Caki2 (cell line): ENCODE data around the gene RPS8. TPM values are rescaled to one million over a fixed set of nuclear protein-coding genes. Genes with fewer than 3 reads are reported as not detected.
"Not testable (repeated sequence)": the region's sequence is repeated elsewhere in the genome, so short reads cannot be mapped to it uniquely, and the experiment has no call there.

ENCODE experiments used
- DNase-seq: peaks from one replicate; pipeline ENCODE4 v3.0.0-alpha.2; 2015; ENCODE audit warnings: low read depth
- in situ Hi-C: cut with HindIII; loops from 2 replicates; pipeline ENCODE4 v1.10.0; 2016; ENCODE audit warnings: low sequenced_read_pairs, low pct_unique_long_range_greater_than_20kb, mixed read lengths
- total RNA-seq: library from RNA; depleted of rRNA; stranded (reverse); fragments of >200 nt; shearing (Covaris generic); gene quantifications from 2 replicates; pipeline ENCODE4 v1.2.3, GENCODE V29; 2014; ENCODE audit warnings: low replicate concordance; rRNA removed

RPS8 gene
- 1,783 and 1,946 TPM in 2 replicates for total RNA-seq

DNA sequence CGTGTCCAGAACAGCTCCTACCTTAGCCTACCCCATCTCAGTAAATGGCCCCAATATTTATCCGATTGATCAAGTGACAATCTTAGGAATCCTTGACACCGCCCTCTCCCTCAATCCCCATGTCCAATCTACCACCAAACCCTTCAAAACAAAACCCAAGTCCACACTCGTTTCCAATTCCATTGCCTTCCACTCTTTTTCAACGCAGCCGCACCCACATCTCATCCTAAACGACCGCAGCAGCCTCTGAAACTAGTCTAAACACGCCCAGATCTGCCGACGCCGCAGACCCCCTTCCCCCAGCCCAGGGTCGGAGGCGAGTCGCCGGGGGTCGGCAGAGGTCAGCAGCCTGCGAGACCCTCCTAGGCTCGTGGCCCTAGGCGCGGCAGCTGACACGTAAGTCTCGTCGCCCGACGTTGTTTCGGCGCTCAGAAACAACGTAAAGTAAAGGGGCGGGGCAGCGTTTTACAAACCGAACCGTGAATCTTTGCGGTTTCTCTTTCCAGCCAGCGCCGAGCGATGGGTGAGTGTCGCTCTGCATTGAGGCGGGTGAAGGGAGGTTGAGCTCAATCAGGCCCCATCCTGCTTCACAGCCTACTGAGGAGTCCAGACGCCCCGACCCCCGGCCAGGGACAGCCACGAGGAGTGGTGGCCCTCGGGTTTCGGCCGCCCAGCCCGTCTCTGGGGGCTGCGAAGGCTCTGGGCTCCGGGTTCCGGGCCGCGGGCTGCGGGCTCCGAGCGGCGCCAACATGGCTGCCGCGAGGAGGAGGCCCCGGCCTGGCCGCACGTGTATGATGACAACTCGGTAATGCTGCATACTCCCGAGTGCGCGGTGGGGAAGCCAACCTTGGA lies at the start of gene RPS8:
Gene RPS8 (plus strand): TSS at position 463 of the 852 bp plus-strand sequence. CDS start 57 bp downstream, at position 520.
- DNase-seq = peak; percentile 88
- in situ Hi-C loops = no loop called here

DNA sequence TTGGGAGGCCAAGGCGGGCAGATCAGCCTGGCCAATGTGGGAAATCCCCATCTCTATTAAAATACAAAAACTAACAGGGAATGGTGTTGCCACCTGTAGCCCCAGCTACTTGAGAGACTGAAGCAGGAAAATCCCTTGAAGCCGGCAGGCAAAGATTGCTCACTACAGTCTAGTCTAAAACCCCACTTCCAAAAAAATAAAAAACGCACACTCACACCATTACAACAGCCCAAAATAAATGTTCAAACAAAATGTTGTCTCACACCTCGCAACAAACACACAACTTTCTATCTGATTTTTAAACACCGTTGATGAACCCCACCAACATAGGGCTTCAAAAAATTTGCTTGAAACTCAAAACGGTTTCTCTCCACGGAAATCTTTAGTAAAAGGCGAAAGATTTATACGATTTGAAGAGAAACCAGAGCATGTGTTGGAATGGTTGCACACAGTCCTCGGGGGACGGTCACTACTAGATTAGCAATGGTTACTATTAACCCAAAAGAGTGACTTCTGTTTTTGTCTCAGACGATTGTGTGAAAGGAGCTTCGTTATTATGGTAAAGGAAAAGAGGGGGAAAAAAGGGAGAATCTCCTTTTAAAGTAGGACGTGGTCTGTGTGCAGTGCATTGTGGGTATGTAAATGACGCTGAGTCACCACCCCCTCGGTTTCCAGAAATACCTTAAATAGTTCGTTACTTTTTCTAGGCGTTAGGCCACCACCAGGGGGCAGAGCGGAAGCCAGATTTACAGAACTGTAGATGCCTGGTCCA lies 44.4 kb upstream of the RPS8 start, which contains the start of gene RNU5D-1:
Gene RNU5D-1 (minus strand): TSS at position 430 of the 772 bp plus-strand sequence.
- in situ Hi-C loops = no loop called here
- DNase-seq = peak; percentile 100

DNA sequence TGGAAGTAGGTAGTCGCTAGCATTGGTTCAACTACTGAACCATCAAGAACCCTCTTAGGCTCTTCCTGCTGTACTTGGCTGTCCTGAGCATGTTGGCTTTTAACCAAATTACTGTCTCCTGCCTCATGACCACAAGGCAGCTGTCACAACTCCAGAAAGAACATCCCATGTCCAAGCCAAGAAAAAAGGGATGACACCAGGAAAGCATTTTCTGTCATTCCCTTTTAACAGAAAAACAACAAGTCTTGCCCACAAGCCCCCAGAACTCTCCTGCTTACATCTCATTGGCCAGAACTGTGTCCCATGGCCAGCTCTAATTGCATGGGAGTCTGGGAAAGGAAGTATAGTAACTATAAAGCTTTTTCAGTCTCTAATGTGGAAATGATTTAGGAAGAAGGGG lies 42.0 kb upstream of the RPS8 start:
- in situ Hi-C loops = no loop called here
- peak; percentile 50 for DNase-seq

DNA sequence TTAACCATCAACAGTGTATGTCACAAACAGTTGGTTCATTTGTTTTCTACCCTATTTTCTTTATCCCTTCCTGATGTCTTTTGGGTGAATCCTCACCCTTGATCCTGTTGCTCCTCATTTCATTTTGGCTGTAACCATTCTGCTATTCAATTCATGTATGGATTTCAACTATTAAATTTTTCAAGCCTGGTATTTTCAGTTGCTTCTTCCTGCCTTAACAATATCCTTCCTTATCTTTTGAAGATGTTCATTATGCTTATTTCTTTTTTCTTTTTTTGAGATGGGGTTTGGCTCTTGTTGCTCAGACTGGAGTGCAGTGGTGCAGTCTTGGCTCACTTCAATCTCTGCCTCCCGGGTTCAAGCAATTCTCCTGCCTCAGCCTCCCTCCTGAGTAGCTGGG lies 41.6 kb upstream of the RPS8 start:
- DNase-seq = no peak
- in situ Hi-C loops = no loop called here

DNA sequence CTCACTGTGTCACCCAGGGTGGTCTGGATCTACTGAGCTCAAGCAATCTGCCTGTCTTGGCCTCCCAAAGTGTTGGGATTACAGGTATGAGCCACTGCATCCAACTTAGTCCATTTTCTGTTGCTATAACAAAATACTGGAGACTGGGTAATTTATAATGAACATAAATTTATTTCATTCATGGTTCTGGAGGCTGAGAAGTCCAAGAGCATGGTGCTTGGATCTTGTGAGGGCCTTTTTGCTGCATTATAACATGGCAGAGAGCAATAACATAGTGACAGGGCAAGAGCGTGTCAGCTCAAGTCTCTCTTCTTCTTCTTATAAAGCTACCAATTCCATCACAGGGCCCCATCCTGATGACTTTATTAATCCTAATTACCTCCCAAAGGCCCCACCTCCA lies 39.3 kb upstream of the RPS8 start:
- DNase-seq = no peak
- in situ Hi-C loops = no loop called here

DNA sequence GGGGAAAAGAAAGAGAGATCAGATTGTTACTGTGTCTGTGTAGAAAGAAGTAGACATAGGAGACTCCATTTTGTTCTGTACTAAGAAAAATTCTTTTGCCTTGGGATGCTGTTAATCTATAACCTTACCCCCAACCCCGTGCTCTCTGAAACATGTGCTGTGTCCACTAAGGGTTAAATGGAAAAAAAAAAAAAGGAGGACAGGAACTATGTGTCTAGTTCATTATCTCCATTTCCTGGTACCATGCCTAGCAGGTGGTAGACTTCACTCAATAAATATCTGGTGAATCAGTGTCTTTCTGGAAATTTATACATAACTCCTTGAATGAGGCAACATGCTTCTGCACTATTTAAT lies 36.4 kb upstream of the RPS8 start:
- in situ Hi-C loops, DNase-seq: not testable (repeated sequence)

DNA sequence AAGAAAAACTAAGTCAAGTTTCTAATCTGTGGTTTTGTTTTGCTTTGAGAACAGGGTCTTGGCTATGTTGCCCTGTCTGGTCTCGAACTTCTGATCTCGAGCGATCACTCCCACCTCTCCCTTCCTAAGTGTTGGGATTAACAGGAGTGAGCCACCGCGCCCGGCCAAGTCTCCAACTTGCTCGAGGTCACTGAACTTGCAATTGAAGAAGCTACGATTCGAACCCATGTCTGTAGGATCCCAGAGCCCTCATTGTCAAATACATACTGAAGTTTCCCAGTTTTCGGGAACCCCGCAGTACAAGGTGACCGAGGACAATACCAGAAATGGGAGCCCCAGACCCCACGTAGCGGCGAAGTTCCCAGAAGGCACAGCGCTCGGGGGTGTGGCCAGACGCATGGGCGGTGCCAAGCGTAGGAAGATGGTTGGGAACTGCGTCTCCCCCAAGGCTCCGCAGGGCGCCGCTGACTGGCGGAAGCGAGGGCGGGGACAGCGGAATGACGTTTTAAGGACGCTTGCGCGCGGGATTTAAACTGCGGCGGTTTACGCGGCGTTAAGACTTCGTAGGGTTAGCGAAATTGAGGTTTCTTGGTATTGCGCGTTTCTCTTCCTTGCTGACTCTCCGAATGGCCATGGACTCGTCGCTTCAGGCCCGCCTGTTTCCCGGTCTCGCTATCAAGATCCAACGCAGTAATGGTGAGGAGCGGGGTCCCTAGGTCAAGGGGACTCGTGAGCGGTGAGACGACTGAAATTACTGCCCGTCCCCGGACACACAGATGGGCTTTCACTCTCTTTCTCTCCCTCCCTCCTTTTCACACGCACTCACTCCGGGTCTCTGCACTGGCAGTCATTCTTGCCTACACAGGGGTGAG lies 35.8 kb upstream of the RPS8 start, which contains the start of gene KIF2C:
Gene KIF2C (plus strand): TSS at position 531 of the 872 bp plus-strand sequence. CDS start 96 bp downstream, at position 627.
- in situ Hi-C loops = no loop called here
- DNase-seq = peak; percentile 93

DNA sequence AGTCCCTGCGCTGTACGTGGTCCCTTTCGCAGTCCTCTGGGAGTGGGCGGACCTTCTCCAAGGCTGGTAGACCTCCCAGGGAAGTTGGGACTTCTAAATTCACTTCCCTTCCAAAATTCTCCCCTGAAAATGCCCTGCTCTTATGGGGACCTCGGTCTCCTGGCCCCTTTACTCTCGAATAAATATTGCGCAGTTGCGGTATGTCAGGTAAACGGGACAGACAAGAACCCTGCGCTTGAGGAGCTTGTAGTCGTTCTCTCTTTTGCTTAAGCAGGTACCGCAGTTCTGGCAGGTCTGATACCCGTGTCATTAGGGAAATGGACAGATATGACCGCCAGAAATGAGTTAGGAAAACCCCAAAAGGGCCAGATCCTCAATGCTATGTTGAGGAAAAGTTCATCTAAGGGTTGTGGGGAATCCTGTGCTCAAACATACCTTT lies 35.1 kb upstream of the RPS8 start:
- no peak for DNase-seq
- in situ Hi-C loops = no loop called here

DNA sequence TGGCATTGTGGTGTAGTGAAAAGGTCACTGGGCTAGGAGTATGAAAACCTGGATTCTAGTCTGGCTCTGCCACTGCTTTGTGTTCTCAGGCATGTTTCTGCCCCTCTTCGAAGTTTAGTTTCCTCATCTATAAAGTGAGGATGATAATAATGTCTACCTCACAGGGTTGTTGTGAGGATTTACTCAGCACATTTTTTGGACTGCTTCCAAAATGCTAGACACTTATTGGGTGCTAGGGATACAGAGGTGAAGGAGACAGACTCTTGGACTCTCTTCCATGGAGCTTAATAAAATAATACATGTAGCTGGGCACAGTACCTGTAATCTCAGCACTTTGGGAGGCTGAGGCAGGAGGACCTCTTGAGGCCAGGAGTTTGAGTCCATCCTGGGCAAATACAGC lies 32.1 kb upstream of the RPS8 start:
- in situ Hi-C loops = no loop called here
- DNase-seq = no peak

DNA sequence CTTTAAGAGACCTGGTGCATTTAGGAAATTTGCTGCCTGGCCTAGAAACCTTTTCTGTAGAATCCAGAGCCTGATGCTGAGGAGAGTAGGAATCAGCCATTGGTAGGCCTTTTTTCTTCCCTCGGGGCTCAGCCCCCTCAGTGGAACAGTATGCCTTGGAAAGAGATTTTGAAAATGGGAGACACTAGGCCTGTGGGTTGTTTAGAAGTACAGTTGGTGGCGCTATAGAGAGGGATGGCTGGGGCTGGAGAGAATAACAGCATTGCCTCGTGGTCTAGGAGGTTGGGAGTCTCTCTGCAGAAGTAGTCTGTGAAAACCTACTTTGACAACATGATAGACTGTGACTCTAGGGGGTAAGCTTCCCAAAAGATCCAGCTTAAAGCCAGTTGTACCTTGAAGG lies 27.5 kb upstream of the RPS8 start:
- in situ Hi-C loops = no loop called here
- DNase-seq = no peak

DNA sequence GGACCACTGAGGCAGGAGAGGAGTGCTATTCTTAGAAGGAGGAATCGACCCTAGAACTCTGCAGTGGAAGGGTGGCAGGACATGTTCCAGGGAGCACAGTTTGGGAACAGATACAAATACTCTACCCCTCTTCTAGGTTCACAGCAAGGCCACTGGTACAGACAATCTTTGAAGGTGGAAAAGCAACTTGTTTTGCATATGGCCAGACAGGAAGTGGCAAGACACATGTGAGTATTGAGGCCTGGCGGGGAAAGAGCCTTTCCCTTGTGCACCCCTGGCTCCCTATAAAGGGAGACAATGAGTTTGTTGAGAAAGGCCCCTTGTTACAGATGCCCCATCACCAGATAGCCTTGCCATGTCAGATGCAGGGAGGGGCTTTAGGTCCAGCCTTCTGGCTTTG lies 17.9 kb upstream of the RPS8 start:
- in situ Hi-C loops = no loop called here
- DNase-seq = no peak

DNA sequence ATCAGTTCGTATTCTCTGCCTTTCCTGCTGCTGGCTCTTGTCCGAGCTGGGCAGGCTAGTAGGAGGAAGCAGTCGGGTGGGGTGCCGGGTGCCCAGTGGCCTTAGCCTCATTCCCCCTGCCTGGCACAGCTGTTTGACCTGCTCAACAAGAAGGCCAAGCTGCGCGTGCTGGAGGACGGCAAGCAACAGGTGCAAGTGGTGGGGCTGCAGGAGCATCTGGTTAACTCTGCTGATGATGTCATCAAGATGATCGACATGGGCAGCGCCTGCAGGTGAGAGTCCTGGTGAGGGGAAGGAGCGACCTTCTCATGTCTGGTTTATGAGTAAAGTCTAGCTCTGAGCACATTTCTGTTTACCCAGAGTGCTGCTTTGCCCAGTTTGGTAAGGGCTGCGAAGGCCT lies 16.3 kb upstream of the RPS8 start:
- DNase-seq = no peak
- in situ Hi-C loops = no loop called here

DNA sequence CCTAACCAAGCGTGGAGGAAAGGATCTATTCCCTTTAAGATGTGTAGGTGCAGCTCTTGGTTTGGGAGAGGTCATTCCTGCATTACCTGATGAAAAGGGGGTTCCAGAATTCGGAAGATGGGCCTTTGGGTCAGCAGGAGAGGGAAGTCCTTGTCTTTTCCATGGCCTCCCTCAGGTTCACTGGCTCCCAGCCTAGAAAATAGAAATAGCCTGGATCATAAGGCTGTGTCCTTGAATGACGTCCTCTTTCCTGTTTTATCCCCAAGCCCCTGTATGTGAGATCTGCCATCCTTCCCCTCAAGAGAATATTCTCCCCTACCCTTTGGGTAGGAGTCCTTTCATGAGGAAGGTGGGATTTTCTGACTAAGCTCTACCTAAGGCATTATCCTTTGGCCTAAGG lies 14.5 kb upstream of the RPS8 start:
- no peak for DNase-seq
- in situ Hi-C loops = no loop called here

DNA sequence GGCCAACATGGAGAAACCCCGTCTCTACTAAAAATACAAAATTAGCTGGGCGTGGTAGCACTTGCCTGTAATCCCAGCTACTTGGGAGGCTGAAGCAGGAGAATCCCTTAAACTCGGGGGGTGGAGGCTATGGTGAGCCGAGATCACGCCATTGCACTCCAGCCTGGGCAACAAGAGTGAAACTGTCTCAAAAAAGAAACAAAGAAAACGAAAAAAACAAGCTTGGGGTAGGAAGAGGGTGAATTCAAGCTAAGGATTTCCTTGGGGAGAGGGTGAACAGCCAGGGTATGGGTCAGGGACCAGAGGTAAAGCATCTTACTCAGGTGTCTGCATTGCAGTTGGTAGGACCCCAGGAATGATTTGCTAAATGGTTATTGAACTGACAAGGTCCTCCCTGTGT lies 8.9 kb upstream of the RPS8 start:
- DNase-seq, in situ Hi-C loops: not testable (repeated sequence)

DNA sequence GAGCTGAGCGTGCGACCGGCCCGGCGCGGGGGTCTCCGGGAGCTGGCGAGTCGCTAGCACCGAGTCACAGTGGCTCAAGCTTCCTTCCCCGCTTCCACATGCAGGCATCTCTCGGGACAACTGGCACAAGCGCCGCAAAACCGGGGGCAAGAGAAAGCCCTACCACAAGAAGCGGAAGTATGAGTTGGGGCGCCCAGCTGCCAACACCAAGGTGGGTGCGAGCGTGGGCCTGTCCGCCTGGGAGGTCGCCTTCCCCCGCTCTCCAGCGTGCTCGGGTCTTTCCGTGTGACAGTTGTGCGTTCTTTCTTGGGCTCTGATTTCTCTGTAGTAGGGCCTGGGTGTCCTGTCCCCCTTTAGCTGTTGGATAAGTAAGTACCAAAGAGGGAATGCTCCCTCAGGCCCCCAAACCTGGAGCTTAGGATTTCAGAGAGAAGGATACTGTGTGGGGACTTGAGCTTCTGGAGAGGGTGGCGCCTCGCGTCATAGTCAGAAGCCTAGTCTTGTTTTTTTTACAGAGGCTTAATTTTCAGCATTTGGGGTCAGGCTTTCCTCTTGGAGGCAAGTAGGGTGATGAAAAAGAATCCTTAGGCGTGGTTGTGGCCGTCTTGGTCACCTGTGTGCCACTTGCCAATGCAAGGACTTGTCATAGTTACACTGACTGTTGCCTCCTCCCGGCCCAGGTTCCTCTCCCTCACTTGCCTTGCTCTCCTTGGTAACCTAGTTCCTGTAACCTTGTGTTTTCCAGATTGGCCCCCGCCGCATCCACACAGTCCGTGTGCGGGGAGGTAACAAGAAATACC lies 790 bp downstream of the RPS8 start:
- DNase-seq = peak; percentile 34
- in situ Hi-C loops = no loop called here

DNA sequence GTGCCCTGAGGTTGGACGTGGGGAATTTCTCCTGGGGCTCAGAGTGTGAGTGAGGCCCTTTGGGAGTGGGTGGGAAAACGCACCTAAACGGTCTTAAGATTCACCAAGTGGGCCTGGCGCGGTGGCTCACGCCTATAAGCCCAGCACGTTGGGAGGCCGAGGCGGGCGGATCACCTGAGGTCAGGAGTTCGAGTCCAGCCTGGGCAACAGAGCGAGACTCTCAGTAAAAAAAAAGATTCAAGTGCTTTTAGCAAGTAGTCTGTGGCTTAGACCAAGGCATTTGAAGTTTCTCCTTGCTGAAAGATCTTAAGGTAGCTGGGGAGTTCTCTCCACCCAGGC lies 1.4 kb downstream of the RPS8 start:
- in situ Hi-C loops = no loop called here
- DNase-seq = no peak

DNA sequence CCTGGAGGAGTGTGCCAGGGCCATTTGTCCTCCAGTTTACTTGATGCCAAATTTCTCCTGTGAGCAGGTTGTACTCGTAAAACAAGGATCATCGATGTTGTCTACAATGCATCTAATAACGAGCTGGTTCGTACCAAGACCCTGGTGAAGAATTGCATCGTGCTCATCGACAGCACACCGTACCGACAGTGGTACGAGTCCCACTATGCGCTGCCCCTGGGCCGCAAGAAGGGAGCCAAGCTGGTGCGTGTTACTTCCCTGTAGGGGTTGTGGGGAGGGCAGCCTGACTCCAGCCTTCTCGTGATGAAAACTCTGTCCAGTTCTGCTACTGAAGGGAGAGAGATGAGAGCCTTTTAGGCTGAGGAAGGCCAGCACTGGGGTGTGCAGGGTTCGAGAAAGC lies 2.2 kb downstream of the RPS8 start:
- in situ Hi-C loops = no loop called here
- DNase-seq = no peak
